Endodermal cell (in vitro differentiated cells): ENCODE data around the gene CA9. TPM values are rescaled to one million over a fixed set of nuclear protein-coding genes. Genes with fewer than 3 reads are reported as not detected.

Source experiments
- DNase-seq: peaks from one replicate; pipeline ENCODE4 v3.0.0-alpha.2; 2017
- H3K27ac ChIP-seq: 2 replicates; pipeline ENCODE4 v1.5.1; 2013; ENCODE audit warnings: mild to moderate bottlenecking, low read depth, low read length, moderate library complexity
- H3K27me3 ChIP-seq: 2 replicates; pipeline ENCODE4 v1.6.1; 2013; ENCODE audit warnings: mild to moderate bottlenecking, low read length, moderate library complexity; ENCODE audit not compliant: insufficient read depth, control insufficient read depth, poor library complexity, severe bottlenecking
- H3K36me3 ChIP-seq: 2 replicates; pipeline ENCODE4 v1.7.0; 2013; ENCODE audit warnings: mild to moderate bottlenecking, low read length, moderate library complexity; ENCODE audit not compliant: control insufficient read depth, insufficient read depth
- H3K4me1 ChIP-seq: one replicate; pipeline ENCODE4 v1.7.0; 2013; ENCODE audit warnings: low read length; ENCODE audit not compliant: control insufficient read depth, insufficient read depth
- H3K4me3 ChIP-seq: 2 replicates; pipeline ENCODE4 v1.5.1; 2013; ENCODE audit warnings: mild to moderate bottlenecking, low read length, moderate library complexity
- H3K9ac ChIP-seq: 2 replicates; pipeline ENCODE4 v1.6.1; 2013; ENCODE audit warnings: mild to moderate bottlenecking, low read length, moderate library complexity; ENCODE audit not compliant: poor library complexity, severe bottlenecking; ENCODE audit errors: extremely low read depth
- H3K9me3 ChIP-seq: 2 replicates; pipeline ENCODE4 v1.6.1; 2013; ENCODE audit warnings: mild to moderate bottlenecking, low read length, moderate library complexity; ENCODE audit not compliant: control insufficient read depth
- H3K27ac Mint-ChIP-seq: 2 replicates; pipeline ENCODE4 v1.8.0; 2020; ENCODE audit warnings: mixed read lengths
- H3K27me3 Mint-ChIP-seq: 2 replicates; pipeline ENCODE4 v1.8.0; 2021; ENCODE audit warnings: mild to moderate bottlenecking, mixed read lengths; ENCODE audit not compliant: insufficient read depth
- H3K36me3 Mint-ChIP-seq: 2 replicates; pipeline ENCODE4 v1.8.0; 2020; ENCODE audit warnings: low read depth, mixed read lengths
- H3K4me1 Mint-ChIP-seq: 2 replicates; pipeline ENCODE4 v1.8.0; 2020; ENCODE audit warnings: mixed read lengths
- H3K4me3 Mint-ChIP-seq: 2 replicates; pipeline ENCODE4 v1.8.0; 2020; ENCODE audit warnings: mild to moderate bottlenecking, moderate library complexity, mixed read lengths
- H3K9me3 Mint-ChIP-seq: 2 replicates; pipeline ENCODE4 v1.8.0; 2020; ENCODE audit warnings: mild to moderate bottlenecking, mixed read lengths
- WGBS, 2 experiments: methylation state at CpG; one replicate each; pipeline versions ENCODE4 v1.1.5 to v1.1.7; 2013; ENCODE audit warnings: missing lambda C conversion rate in 2 of 2, mixed read lengths in 1 of 2; ENCODE audit not compliant: insufficient coverage in 1 of 2, insufficient read length in 1 of 2; 5-methylcytosine and 5-hydroxymethylcytosine counted together
- total RNA-seq, 2 donors: library from RNA; stranded (reverse); fragmentation: NEBNext Ultra II Directional in 1 of 2; extraction: Animal tissue kit (Norgen Biotek cat#: 25700) in 1 of 2; gene quantifications; 2 replicates in 1 of 2; 3 replicates in 1 of 2; pipeline ENCODE4 v1.2.1, GENCODE V29; 2021
- TF ChIP-seq, protein P1 (sequence below): fragments of 200-600 bp; sonication (generic); conservative IDR thresholded peaks from 2 replicates; pipeline ENCODE4 v1.5.0; 2021; ENCODE audit warnings: antibody characterized with exemption, mild to moderate bottlenecking

CA9 gene
- total RNA-seq, 2 donors from 2014 or later, result 1.8 to 3.6 TPM

DNA sequence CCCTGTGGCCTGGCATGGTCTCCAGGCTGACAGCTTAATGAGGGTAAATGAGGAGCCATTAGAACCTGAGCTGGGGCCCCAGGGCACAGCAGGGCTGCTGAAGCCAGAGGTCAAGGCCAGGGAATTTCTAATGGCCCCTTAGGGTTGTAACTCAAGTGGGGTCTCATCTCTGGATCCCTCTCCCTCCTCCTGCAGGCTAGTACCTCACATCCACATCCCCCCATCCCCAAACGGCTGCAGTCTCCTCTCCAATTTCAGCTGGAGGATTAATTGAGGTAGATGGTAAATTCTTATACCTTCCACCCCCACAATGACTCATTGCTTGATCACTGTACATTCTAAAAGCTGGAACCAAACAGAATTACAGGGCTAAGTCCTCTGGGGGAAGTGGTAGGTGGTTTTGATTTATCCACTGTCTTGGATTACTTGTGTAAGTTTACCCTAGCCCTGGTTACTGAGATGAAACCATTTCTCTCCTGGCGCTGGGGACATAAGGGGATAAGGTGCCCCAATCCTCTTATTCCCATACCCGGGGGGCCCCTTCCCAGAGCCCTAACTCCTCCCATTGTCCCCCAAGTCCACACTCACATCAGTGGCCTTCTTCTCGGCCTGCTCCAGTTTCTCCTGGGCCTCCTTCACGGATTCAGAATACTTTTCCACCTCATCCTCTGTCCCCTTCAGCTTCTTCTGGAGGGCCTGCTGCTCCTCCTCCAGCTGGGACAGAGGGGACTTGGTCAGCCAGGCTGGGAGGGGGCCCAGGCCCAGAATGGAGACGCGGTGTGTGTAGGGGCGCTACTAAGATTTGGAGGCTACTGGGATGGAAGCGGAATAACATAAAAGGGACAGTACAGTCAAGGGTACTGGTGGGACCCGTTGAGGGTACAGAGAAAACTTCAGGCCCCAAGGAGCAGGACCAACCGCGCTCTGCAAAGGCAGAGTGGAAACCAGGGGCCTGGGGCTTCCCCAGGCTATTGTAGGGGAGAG lies 15.1 kb downstream of the CA9 start:
- no peak for DNase-seq
- no peaks in the 10 kb centered on the region for H3K9me3 Mint-ChIP-seq
- Histone ChIP-seq H3K27ac (peak overlapping the region; percentile 63), H3K4me3 (peak overlapping the region; percentile 96), H3K27me3 (no peaks in the 10 kb centered on the region), H3K36me3 (peaks cover 39% of the 10 kb centered on the region), H3K4me1 (peaks cover 10% of the 10 kb centered on the region), H3K9ac (peak overlapping the region; percentile 82), H3K9me3 (no peaks in the 10 kb centered on the region)
- peaks cover 34% of the 10 kb centered on the region for H3K36me3 Mint-ChIP-seq
- H3K27ac Mint-ChIP-seq, result peak overlapping the region; percentile 66
- H3K4me3 Mint-ChIP-seq, result peak overlapping the region; percentile 85
- peaks cover 30% of the 10 kb centered on the region for H3K4me1 Mint-ChIP-seq
- H3K27me3 Mint-ChIP-seq, result no peaks in the 10 kb centered on the region
- 15 to 22% methylated on average over 11 of the region's 12 CpGs for WGBS, 2 experiments
- TF ChIP-seq, protein P1, sequence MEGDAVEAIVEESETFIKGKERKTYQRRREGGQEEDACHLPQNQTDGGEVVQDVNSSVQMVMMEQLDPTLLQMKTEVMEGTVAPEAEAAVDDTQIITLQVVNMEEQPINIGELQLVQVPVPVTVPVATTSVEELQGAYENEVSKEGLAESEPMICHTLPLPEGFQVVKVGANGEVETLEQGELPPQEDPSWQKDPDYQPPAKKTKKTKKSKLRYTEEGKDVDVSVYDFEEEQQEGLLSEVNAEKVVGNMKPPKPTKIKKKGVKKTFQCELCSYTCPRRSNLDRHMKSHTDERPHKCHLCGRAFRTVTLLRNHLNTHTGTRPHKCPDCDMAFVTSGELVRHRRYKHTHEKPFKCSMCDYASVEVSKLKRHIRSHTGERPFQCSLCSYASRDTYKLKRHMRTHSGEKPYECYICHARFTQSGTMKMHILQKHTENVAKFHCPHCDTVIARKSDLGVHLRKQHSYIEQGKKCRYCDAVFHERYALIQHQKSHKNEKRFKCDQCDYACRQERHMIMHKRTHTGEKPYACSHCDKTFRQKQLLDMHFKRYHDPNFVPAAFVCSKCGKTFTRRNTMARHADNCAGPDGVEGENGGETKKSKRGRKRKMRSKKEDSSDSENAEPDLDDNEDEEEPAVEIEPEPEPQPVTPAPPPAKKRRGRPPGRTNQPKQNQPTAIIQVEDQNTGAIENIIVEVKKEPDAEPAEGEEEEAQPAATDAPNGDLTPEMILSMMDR, result no peak

- Mint-ChIP-seq H3K4me1 (peaks cover 30% of the 10 kb centered on the region), H3K27me3 (no peaks in the 10 kb centered on the region), H3K36me3 (peaks cover 25% of the 10 kb centered on the region), H3K4me3 (peak within 1 kb of the TSS; percentile 85), H3K27ac (peak within 1 kb of the TSS; percentile 88), H3K9me3 (no peaks in the 10 kb centered on the region)
- H3K4me3 ChIP-seq, result peak within 1 kb of the TSS; percentile 96
- H3K9me3 ChIP-seq, result no peaks in the 10 kb centered on the region
- peak within 1 kb of the TSS; percentile 82 for H3K9ac ChIP-seq
- peak; percentile 89 for DNase-seq
- no peaks in the 10 kb centered on the region for H3K27me3 ChIP-seq
- 0 to 1% methylated on average over 23 to 61 of the region's 61 CpGs for WGBS, 2 experiments
- TF ChIP-seq, protein P1, result no peak
- H3K27ac ChIP-seq, result peak within 1 kb of the TSS; percentile 63
- peaks cover 31% of the 10 kb centered on the region for H3K36me3 ChIP-seq
- H3K4me1 ChIP-seq, result peaks cover 10% of the 10 kb centered on the region
These were observed 16.0 kb downstream of the CA9 start, which contains the start of gene TPM2 for GRCh38 chr9:35689542-35690293. Gene TPM2, minus strand, starts transcription at chr9:35689925. Its CDS starts 108 bp downstream, at chr9:35689817.

GRCh38 chr9:35690294-35690613 lies 16.5 kb downstream of the CA9 start:
- peak overlapping the region; percentile 28 for H3K9ac ChIP-seq
- H3K4me3 ChIP-seq, result peak overlapping the region; percentile 96
- H3K4me3 Mint-ChIP-seq, result peak overlapping the region; percentile 85
- TF ChIP-seq, protein P1, result no peak
- peak overlapping the region; percentile 88 for H3K27ac Mint-ChIP-seq
- H3K27ac ChIP-seq, result peak overlapping the region; percentile 63
- peaks cover 10% of the 10 kb centered on the region for H3K4me1 ChIP-seq
- WGBS, 2 experiments, result 1% methylated on average over 21 of the region's 21 CpGs; no CpG with 5 or more reads in 1 of the 2 experiments
- H3K36me3 Mint-ChIP-seq, result peaks cover 21% of the 10 kb centered on the region
- H3K27me3 ChIP-seq, result no peaks in the 10 kb centered on the region
- DNase-seq, result peak; percentile 80
- peaks cover 30% of the 10 kb centered on the region for H3K4me1 Mint-ChIP-seq
- peaks cover 25% of the 10 kb centered on the region for H3K36me3 ChIP-seq
- H3K9me3 Mint-ChIP-seq, result no peaks in the 10 kb centered on the region
- H3K27me3 Mint-ChIP-seq, result no peaks in the 10 kb centered on the region
- H3K9me3 ChIP-seq, result no peaks in the 10 kb centered on the region
